Measurements from ENCODE around the gene CELF6. TPM values are rescaled to one million over a fixed set of nuclear protein-coding genes. Genes with fewer than 3 reads are reported as not detected.
"Not testable (repeated sequence)": the region's sequence is repeated elsewhere in the genome, so short reads cannot be mapped to it uniquely, and the experiment has no call there.

CELF6 gene
- total RNA-seq, 1 experiment from 2014 or later: 0.34 TPM

DNA sequence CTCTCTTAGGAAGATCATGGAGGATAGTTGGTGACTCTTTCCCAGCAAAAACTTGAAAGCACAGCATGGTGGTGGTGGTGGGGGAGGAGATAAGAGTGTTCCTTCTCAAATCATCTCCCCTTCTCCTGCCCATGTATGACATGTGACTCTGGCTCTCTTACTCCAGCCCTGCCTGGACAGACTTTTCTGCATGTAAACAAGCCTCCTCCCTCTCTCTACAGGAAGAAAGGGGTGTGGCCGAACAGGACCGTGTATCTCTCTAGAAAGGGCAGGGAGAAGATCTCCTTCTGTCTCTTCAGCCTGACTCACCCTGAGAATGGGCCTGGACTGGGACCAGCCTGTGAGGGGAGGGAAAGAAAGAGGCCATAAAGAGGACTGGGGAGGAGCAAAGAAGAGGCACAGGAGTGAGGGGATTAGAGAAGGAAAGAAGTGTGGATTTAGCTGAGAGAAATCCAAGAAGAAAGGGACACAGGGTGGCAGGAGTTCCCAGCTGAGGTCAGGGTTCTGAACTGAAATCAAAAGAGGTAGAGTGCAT lies 1.5 kb downstream of the CELF6 start:
- DNase-seq (ENCODE audit: low read depth): peak; percentile 15

DNA sequence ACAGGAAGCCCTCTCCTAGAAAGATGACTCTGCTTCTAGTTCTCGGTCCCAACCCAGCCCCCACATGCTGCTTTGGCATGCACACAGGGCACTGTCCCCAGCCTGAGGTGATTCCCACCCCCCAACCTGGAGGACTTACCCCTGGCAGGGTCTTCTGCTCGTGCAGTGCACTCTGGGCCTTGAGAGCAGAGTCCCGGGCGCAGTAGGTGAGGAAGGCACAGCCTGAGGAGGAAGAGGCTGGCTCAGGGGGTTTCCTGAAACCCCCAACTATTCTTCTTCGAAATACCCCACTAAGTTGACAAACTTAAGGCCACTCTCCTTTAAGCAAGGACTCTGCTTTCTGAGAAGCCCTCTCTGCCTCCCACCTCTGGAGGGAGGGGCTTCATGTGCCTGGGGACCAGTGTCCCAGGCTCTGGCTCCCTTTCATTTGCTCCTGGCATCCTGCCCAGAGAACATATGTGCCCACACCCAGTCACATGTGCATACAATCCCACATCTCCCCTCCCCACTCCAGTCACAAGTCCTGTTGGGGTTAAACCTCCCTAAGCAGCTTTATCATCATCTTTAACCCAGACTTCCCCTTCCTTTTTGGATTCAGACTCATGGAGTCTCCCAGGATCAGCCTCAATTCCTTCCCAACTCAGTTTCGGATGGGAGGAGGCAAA lies 4.1 kb downstream of the CELF6 start:
- peak; percentile 13 for DNase-seq (ENCODE audit: low read depth)

GRCh38 chr15:72313881-72314280 lies 6.1 kb downstream of the CELF6 start:
- DNase-seq (ENCODE audit: low read depth): no peak

- no peak for DNase-seq (ENCODE audit: low read depth)
These were observed 6.5 kb downstream of the CELF6 start for GRCh38 chr15:72313448-72313840.

GRCh38 chr15:72312605-72313447 lies 7.1 kb downstream of the CELF6 start:
- DNase-seq (ENCODE audit: low read depth): peak; percentile 65

DNA sequence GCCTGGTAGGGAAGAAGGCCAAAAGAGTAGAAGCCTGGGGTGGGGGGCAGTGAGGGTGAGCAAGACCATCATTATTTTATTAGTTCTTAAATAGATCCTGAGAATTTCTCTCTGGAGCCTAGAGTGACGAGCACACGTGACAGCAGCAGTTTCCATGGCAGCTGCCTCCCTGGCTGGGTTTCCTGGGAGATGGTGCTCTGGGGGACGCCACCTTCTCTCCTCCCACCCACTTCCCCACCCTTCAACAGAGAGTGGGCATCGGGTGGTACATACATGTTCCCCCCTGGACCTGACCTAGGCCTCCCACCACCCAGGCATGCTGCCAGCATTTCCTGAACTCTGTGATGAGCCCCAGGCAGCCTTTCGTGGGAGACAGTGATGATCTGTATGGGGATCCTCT lies 12.9 kb downstream of the CELF6 start:
- no peak for DNase-seq (ENCODE audit: low read depth)

DNA sequence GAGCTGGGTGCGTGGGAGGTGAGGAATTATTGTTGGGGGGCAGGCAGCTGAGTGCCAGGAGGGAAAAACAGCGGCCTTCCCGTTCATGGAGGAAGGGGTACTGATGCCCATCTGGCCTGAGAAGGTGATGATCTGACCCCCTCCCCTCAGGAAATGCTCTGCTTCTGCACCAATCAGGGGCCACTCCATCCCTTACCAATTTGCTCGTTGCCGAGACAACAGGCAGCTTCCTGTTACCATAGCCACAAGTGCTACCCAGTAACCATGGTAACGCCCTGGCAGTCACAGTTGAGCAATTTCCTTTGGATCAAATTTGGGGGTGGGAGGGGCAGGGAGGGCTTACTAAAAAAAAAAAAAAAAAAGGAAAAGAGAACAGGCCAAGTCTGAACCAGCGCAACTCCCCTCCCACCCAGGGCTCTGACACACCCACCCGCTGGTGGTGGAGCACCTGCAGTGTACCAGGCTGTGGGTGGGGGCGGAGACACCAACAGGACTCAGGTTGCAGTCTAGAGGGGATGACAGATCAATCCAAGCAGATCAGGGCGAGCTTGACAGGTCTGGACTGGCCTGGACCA lies 13.7 kb downstream of the CELF6 start:
- DNase-seq (ENCODE audit: low read depth): peak; percentile 22

DNA sequence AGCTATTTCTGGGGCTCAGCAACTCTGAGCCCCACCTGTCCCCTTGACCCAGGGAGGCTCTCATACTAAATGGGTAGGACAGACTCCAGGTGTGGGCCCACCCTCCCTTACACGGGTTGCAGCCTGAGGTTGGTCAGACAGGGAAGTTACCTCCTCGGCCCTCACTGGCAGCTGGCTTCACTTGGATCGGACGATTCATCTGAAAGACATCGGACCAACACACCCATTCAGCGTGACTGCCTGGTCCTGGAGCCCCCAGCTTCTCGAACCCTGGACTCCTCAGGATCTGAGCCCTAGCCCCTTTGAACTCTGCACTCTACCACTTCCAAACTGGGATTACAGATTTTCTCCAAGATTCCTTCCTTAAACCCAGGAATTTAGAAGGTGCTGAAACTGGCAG lies 15.4 kb downstream of the CELF6 start:
- DNase-seq (ENCODE audit: low read depth): no peak

DNA sequence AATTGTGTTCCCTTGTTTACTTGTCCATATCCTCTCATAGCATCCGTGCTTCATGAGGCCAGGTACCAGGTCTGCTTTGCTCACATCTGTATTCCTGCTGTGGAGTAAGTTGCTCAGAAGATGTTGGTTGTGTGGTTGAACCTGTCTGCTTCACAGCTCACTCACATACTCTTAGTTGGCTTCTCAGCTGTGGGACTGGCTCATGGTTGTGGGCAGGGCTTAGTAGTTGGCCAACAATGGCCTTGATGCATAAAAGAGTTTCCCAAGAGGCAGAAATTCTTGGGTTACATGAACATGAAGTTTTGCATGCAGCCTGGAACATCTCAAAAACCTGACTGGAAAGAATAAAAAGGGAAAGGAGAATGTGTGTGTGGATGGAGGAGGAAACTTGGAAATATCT lies 17.0 kb downstream of the CELF6 start:
- DNase-seq (ENCODE audit: low read depth): no peak

DNA sequence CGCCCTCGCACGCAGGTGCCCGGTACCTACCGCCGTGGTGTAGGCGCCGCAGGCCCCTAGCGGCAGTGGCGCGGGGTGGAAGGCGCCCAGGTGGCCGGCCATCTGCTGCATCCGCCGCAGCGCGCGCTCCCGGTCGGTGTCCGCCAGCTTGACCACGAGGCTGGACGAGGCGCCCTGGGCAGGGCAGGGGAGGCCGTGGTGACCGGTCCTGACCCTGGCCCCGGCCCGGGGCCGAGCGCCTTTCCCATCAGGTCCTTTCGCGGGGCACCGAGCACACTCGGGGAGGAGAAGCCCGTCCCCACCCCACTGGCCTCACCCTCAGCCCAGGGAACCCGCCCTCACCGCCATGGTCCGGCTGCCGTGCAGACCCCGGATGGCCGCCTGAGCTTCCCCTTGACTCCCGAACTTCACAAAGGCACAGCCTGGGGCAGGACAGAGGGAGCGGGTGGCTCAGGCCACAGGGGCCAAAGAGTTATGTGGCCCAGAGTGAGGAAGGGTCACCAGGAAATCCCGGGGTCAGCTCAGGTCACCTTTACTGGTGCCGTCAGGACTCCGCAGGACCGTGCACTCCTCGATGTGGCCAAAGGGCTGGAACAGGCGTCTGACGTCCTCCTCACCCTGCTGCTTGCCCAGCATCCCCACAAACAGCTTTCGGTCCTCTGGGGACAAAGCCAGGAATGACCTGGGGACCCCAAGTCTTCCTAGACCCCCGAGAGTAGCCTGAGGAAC lies 30.2 kb downstream of the CELF6 start:
- DNase-seq (ENCODE audit: low read depth): no peak

DNA sequence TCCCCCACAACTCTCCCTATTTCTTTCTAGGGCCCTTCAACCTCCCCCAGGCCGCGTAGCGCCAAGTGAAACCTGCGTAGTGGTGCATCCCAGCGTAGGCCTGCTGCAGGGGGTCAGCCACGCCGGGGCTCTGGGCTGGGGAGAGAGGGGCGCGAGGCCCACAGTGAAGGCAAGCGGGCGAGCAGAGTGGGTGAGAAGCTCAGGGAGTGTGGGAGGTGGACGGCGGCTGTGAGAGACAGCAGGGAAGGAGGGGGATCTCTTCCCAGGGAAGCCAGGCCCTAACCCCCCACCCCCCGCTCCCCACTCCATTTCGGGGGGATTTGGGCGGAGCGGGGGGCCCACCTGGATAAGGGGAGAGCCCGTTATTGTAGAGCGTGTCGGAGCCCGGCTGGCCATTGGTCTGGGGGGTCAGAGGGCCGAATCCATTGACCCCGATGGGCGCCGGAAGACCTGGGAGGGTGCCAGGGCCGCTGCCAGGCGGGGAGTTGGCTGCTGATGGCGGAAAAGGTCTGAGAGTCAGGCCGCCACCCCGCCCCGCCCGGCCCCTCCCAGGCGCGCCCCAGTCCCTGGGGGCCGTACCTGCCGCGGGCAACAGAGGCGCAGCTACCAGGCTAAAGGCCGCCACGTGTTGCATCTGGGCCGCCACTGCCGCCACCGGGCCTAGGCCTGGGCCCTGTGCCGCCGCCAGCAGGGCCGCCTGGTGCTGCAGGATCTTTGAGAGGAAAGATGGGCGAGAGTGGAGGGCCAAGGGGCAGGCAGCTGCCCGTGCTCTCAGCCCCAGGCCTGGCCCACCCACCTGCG lies 31.0 kb downstream of the CELF6 start:
- no peak for DNase-seq (ENCODE audit: low read depth)

DNA sequence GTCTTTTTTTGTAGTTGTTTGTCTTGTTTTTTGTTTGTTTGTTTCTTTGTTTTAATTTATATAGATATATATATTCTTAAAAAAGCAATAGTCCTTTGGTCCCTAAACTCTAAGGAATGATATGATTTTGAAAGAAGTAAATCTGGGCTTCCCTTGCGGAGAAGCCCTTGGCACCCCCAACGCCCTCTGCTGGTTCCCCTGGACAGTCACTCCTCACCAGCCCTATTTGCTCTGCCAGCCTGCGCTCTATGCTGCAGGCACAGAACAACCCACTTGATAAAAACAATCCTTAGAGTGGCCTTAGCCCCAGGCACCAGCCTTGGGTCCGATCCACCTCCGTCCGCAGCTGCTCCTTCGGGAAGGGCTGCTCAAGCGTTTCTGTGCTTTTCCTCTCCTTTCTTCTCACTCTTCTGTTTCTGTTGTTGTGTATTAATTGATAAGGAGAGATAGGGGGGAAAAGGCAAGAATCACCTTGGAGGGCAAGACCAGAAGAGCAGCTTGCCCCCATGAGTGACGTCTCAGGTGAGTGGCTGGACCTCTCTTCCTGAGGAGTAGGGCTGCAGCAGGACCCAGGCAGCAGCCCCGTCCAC lies 33.9 kb downstream of the CELF6 start:
- no peak for DNase-seq (ENCODE audit: low read depth)

DNA sequence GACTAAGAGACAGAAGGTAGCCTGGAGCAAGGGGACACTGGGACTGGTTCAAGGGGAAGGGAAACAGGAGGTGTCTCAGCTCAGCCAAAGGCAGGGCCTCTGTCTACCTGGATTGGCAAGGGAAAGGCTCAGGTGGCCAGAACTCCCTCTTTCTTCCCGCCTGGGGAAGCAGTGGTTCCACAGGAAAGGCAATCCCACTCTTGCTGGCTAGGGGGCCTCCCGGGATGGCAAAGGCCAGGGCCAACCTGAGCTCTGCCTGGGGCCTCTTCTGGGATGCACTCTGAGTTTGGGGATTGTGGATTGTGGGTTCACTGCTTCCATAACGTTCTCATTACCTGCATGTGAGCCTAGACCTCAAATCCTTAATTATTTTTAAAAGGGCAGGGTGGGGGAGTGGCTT lies 34.6 kb downstream of the CELF6 start:
- no peak for DNase-seq (ENCODE audit: low read depth)

- peak; percentile 71 for DNase-seq (ENCODE audit: low read depth)
These were observed 35.2 kb downstream of the CELF6 start for GRCh38 chr15:72284781-72285180.

GRCh38 chr15:72281713-72282112 lies 38.2 kb downstream of the CELF6 start:
- DNase-seq (ENCODE audit: low read depth): peak; percentile 47

GRCh38 chr15:72280751-72281150 lies 39.2 kb downstream of the CELF6 start:
- DNase-seq (ENCODE audit: low read depth): no peak

DNA sequence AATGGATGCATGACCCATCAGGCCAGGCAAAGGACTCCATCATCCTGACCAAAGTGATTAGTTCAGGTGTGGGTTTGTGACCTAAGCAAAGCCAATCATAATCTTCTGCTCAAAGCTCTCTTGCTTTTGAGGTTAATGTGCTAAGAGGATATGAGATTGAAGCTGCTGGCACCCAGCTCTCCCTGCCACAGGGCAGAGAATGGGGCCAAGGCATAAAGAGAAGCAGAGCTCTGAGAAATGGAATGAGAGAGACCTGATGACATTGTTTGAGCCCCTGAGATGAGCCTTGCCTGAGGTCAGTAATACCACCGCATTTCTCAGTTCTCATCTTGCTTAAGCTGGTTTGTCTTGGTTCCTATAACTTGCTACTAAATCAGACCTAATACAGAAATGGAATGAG lies 41.2 kb downstream of the CELF6 start:
- DNase-seq (ENCODE audit: low read depth): no peak

- no peak for DNase-seq (ENCODE audit: low read depth)
These were observed 43.6 kb downstream of the CELF6 start for GRCh38 chr15:72276326-72276700.

DNA sequence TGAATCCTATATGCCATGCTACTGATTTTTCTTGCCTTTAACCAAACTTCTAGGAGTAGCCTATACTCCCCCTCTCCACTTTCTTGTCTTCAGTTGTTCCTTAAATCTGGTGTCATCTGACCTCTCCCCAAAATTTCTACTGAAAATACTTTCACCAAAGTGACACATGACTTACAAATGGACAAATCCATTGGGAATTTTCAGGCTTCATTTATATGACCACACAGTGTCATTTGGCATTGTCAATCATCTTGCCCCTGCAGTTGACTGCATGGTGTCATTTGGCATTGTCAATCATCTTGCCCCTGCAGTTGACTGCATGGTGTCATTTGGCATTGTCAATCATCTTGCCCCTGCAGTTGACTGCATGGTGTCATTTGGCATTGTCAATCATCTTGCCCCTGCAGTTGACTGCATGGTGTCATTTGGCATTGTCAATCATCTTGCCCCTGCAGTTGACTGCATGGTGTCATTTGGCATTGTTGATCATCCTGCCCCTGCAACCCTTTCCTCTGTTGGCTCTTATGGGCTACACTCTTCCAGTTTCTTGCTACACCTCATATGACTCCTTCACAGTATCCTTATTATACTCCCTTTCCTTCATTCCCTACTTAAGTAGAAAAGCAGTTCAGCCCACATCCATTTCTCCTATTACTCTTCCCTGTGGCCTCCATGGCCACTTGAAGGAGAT lies 44.2 kb downstream of the CELF6 start:
- DNase-seq (ENCODE audit: low read depth): not testable (repeated sequence)

- DNase-seq (ENCODE audit: low read depth): no peak
These were observed 47.0 kb downstream of the CELF6 start for GRCh38 chr15:72272997-72273352.

Measured in HT1080 (cell line).